Measurements from ENCODE around the gene HERC5. TPM values are rescaled to one million over a fixed set of nuclear protein-coding genes. Genes with fewer than 3 reads are reported as not detected.

Gene HERC5
- total RNA-seq, 1 experiment from 2014 or later: 17.2 TPM

DNA sequence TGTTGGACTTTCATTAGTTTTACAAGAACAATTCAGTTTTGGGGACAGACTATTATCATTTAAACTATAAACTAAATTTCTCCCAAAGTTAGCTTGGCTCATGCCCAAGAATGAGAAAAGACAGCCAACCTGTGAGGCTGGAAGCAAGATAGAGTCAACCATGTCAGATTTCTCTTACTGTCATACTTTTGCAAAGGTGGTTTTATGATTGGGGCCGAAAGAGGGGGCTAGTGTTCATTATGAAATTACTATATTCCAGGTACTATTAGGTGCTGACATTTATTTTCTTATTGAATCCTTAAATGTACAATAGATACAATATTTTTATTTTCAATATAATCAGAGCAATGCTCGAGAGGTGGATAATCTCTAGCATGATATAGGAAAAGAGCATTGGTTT, 47.7 kb upstream of the HERC5 start:
- Mint-ChIP-seq H3K27ac (no peak overlapping the region), H3K36me3 (ENCODE audit: insufficient read depth in 1 of 3, low read depth in 3 of 3) (no peaks in the 10 kb centered on the region), H3K27me3 (ENCODE audit: low read depth) (no peaks in the 10 kb centered on the region), H3K4me3 (no peak overlapping the region), H3K9me3 (no peaks in the 10 kb centered on the region; a peak in 1 of 5 replicates), H3K4me1 (0 out of 4 replicates have a peak, but pooled peaks cover 0 to 2% of the 10 kb centered on the region in 2 experiments)
- H2BK120ac ChIP-seq (ENCODE audit: low read depth, low read length, poor library complexity, severe bottlenecking): no peak overlapping the region
- no peak overlapping the region for H3K4me2 ChIP-seq (ENCODE audit: insufficient read depth, insufficient read length, low read length)
- H2AFZ ChIP-seq (ENCODE audit: low read length): no peak overlapping the region
- H3K18ac ChIP-seq (ENCODE audit: insufficient read length, low read depth, low read length): no peak overlapping the region
- no peak overlapping the region for H3K14ac ChIP-seq (ENCODE audit: insufficient read depth, low read length)
- H3K79me1 ChIP-seq (ENCODE audit: insufficient read depth, low read depth, low read length, poor library complexity, severe bottlenecking): no peaks in the 10 kb centered on the region
- H3K79me2 ChIP-seq (ENCODE audit: insufficient read depth, low read length): no peaks in the 10 kb centered on the region
- no peak overlapping the region for H3K56ac ChIP-seq (ENCODE audit: insufficient read length, low read depth, low read length)
- no peaks in the 10 kb centered on the region for H4K20me1 ChIP-seq (ENCODE audit: control insufficient read depth, insufficient read depth, insufficient read length)
- no peak overlapping the region for H3T11ph ChIP-seq (ENCODE audit: low read length)
- H4K91ac ChIP-seq (ENCODE audit: insufficient read length, low read depth, low read length): no peak overlapping the region
- no peaks in the 10 kb centered on the region for H3K27me3 ChIP-seq (ENCODE audit: insufficient read depth, low read length)
- no peak overlapping the region for H3K4ac ChIP-seq (ENCODE audit: low read depth, low read length)
- H3K4me1 ChIP-seq (ENCODE audit: insufficient read depth, low read length): no peaks in the 10 kb centered on the region
- no peak overlapping the region for H4K5ac ChIP-seq (ENCODE audit: insufficient read length, low read depth, low read length)
- no peak overlapping the region for H2BK5ac ChIP-seq (ENCODE audit: insufficient read length, low read length)
- no peak overlapping the region for H3K27ac ChIP-seq (ENCODE audit: insufficient read length, low read depth, low read length)
- TF ChIP-seq, protein P1, sequence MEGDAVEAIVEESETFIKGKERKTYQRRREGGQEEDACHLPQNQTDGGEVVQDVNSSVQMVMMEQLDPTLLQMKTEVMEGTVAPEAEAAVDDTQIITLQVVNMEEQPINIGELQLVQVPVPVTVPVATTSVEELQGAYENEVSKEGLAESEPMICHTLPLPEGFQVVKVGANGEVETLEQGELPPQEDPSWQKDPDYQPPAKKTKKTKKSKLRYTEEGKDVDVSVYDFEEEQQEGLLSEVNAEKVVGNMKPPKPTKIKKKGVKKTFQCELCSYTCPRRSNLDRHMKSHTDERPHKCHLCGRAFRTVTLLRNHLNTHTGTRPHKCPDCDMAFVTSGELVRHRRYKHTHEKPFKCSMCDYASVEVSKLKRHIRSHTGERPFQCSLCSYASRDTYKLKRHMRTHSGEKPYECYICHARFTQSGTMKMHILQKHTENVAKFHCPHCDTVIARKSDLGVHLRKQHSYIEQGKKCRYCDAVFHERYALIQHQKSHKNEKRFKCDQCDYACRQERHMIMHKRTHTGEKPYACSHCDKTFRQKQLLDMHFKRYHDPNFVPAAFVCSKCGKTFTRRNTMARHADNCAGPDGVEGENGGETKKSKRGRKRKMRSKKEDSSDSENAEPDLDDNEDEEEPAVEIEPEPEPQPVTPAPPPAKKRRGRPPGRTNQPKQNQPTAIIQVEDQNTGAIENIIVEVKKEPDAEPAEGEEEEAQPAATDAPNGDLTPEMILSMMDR (conservative IDR thresholded peaks at IDR 0.05): no peak
- H2BK20ac ChIP-seq (ENCODE audit: low read depth, low read length, poor library complexity, severe bottlenecking): no peak overlapping the region
- H3K23me2 ChIP-seq (ENCODE audit: insufficient read length, low read depth, low read length, poor library complexity, severe bottlenecking): no peaks in the 10 kb centered on the region
- H2BK12ac ChIP-seq (ENCODE audit: insufficient read length, low read depth, low read length): no peak overlapping the region
- WGBS (ENCODE audit: extremely low coverage, insufficient read length, low lambda C conversion rate): no CpG with 5 or more reads among the region's 2 CpGs
- no peak overlapping the region for H3K23ac ChIP-seq (ENCODE audit: insufficient read length, low read depth, low read length)
- H4K8ac ChIP-seq (replicated peaks; ENCODE audit: insufficient read length, low read depth, low read length): no peak overlapping the region
- no peaks in the 10 kb centered on the region for H3K9me3 ChIP-seq (ENCODE audit: control insufficient read depth, low read depth, low read length)
- H2BK15ac ChIP-seq (ENCODE audit: low read depth, low read length): no peak overlapping the region
- DNase-seq: no peak
- H2AK5ac ChIP-seq (ENCODE audit: insufficient read length, low read length): no peak overlapping the region
- H3K9ac ChIP-seq (ENCODE audit: extremely low read depth, insufficient read length, low read length): no peak overlapping the region
